NCI-H1436 (cell line): ENCODE measurements around the gene ENPP1.

Experiments used
- DNase-seq: peaks from one replicate; lab custom pipeline; 2025; lab: John Stamatoyannopoulos, UW

The ENPP1 gene

GRCh38 chr6:131807644-131808459 lies at the start of gene ENPP1:
Gene ENPP1 (plus strand): TSS chr6:131808020. CDS start chr6:131808036, 16 bp downstream.
- peak; percentile 52 for DNase-seq

GRCh38 chr6:131758920-131759319 lies 48.9 kb upstream of the ENPP1 start:
- no peak for DNase-seq

- no peak for DNase-seq
These were observed 46.6 kb upstream of the ENPP1 start for GRCh38 chr6:131761060-131761761.

GRCh38 chr6:131761762-131762067 lies 46.1 kb upstream of the ENPP1 start:
- DNase-seq: no peak

- DNase-seq: no peak
These were observed 44.8 kb upstream of the ENPP1 start for GRCh38 chr6:131762984-131763383.

- DNase-seq: no peak
These were observed 44.1 kb upstream of the ENPP1 start for GRCh38 chr6:131763749-131764148.

GRCh38 chr6:131764350-131764749 lies 43.5 kb upstream of the ENPP1 start:
- DNase-seq: no peak

GRCh38 chr6:131765081-131765803 lies 42.6 kb upstream of the ENPP1 start:
- DNase-seq: no peak

- no peak for DNase-seq
These were observed 42.0 kb upstream of the ENPP1 start for GRCh38 chr6:131765804-131766135.

- no peak for DNase-seq
These were observed 41.2 kb upstream of the ENPP1 start for GRCh38 chr6:131766631-131767030.

GRCh38 chr6:131768964-131769363 lies 38.9 kb upstream of the ENPP1 start:
- DNase-seq: no peak

GRCh38 chr6:131769385-131770141 lies 38.3 kb upstream of the ENPP1 start:
- no peak for DNase-seq

- DNase-seq: no peak
These were observed 37.0 kb upstream of the ENPP1 start for GRCh38 chr6:131770776-131771175.

GRCh38 chr6:131773284-131773950 lies 34.4 kb upstream of the ENPP1 start:
- DNase-seq: no peak

GRCh38 chr6:131775886-131776285 lies 31.9 kb upstream of the ENPP1 start:
- DNase-seq: no peak

GRCh38 chr6:131776985-131777384 lies 30.8 kb upstream of the ENPP1 start:
- DNase-seq: no peak

GRCh38 chr6:131778169-131778568 lies 29.7 kb upstream of the ENPP1 start:
- no peak for DNase-seq

GRCh38 chr6:131779304-131779703 lies 28.5 kb upstream of the ENPP1 start:
- no peak for DNase-seq

- no peak for DNase-seq
These were observed 27.2 kb upstream of the ENPP1 start for GRCh38 chr6:131780600-131780999.

- no peak for DNase-seq
These were observed 26.1 kb upstream of the ENPP1 start for GRCh38 chr6:131781687-131782086.

GRCh38 chr6:131782764-131783163 lies 25.1 kb upstream of the ENPP1 start:
- peak; percentile 56 for DNase-seq

- DNase-seq: no peak
These were observed 23.3 kb upstream of the ENPP1 start for GRCh38 chr6:131784561-131784960.
